Suppressor macrophage treated with lipopolysaccharide for 4 hours (primary cell): ENCODE results near the gene CCSER2.
"Not testable (repeated sequence)": the region's sequence is repeated elsewhere in the genome, so short reads cannot be mapped to it uniquely, and the experiment has no call there.

Experiments
- DNase-seq: peaks from one replicate; pipeline ENCODE4 v3.0.0-alpha.2; 2020

CCSER2 gene

GRCh38 chr10:84453303-84453702 is 124.9 kb downstream of the CCSER2 start:
- DNase-seq, result no peak

- DNase-seq, result no peak
These were observed 127.7 kb downstream of the CCSER2 start for GRCh38 chr10:84456126-84456525.

GRCh38 chr10:84460520-84460919 is 132.1 kb downstream of the CCSER2 start:
- DNase-seq, result no peak

GRCh38 chr10:84469470-84469869 is 141.1 kb downstream of the CCSER2 start:
- no peak for DNase-seq

GRCh38 chr10:84473136-84473535 is 144.7 kb downstream of the CCSER2 start:
- no peak for DNase-seq

GRCh38 chr10:84477398-84478128 is 149.2 kb downstream of the CCSER2 start:
- DNase-seq, result no peak

- no peak for DNase-seq
These were observed 149.8 kb downstream of the CCSER2 start for GRCh38 chr10:84478151-84478550.

- no peak for DNase-seq
These were observed 150.3 kb downstream of the CCSER2 start for GRCh38 chr10:84478679-84479078.

- DNase-seq, result no peak
These were observed 156.2 kb downstream of the CCSER2 start for GRCh38 chr10:84484541-84484940.

- DNase-seq, result peak; percentile 78
These were observed 165.0 kb downstream of the CCSER2 start for GRCh38 chr10:84493361-84493760.

GRCh38 chr10:84493951-84494848 is 165.8 kb downstream of the CCSER2 start:
- no peak for DNase-seq

- no peak for DNase-seq
These were observed 166.4 kb downstream of the CCSER2 start for GRCh38 chr10:84494849-84495180.

GRCh38 chr10:84497978-84498377 is 169.6 kb downstream of the CCSER2 start:
- no peak for DNase-seq

GRCh38 chr10:84499039-84499438 is 170.7 kb downstream of the CCSER2 start:
- not testable (repeated sequence) for DNase-seq

GRCh38 chr10:84499846-84500245 is 171.5 kb downstream of the CCSER2 start:
- no peak for DNase-seq

GRCh38 chr10:84510121-84510520 is 181.7 kb downstream of the CCSER2 start:
- DNase-seq, result no peak

- no peak for DNase-seq
These were observed 182.7 kb downstream of the CCSER2 start for GRCh38 chr10:84511106-84511505.

GRCh38 chr10:84511709-84512285 is 183.4 kb downstream of the CCSER2 start:
- DNase-seq, result no peak

- DNase-seq, result no peak
These were observed 189.2 kb downstream of the CCSER2 start for GRCh38 chr10:84517554-84517953.

- DNase-seq, result no peak
These were observed 190.8 kb downstream of the CCSER2 start for GRCh38 chr10:84519235-84519634.

- DNase-seq, result no peak
These were observed 192.6 kb downstream of the CCSER2 start for GRCh38 chr10:84521013-84521412.

- no peak for DNase-seq
These were observed 193.1 kb downstream of the CCSER2 start for GRCh38 chr10:84521468-84521867.

- no peak for DNase-seq
These were observed 194.4 kb downstream of the CCSER2 start for GRCh38 chr10:84522612-84523462.
